GM03348 (cell line): ENCODE measurements around the gene ELMO2.
A peak's percentile ranks its signal among the peaks of the same experiment; 100 is the strongest.

Experiments used
- DNase-seq: peaks from one replicate; pipeline ENCODE4 v3.0.0; 2012; ENCODE audit warnings: low spot score

The ELMO2 gene

DNA sequence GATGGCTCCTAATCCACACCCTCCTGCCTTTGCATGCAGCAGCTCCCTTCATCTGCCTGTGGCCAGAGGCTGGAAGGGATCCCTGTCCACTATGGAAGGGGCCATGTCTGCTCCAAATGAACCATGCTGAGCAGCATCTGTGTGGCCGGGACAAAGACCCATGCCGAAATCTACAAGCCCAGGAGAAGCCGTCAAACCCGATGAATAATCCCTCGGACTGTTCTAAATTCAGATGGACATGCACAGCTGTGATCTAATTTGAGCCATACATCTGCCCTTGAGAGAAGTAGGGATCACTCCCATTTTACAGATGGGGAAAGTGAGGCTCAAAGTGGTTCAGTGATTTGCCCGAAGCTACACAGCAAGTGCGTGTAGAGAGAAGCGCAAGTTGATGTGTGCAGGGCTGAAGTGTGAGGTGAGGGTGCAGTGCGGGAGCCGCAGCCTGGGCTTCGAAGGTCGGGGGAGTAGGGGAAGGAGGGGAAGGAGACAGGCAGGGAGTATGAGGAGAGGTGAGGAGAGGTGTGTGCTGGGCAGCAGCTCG is 75.5 kb downstream of the ELMO2 start:
- DNase-seq, result no peak

DNA sequence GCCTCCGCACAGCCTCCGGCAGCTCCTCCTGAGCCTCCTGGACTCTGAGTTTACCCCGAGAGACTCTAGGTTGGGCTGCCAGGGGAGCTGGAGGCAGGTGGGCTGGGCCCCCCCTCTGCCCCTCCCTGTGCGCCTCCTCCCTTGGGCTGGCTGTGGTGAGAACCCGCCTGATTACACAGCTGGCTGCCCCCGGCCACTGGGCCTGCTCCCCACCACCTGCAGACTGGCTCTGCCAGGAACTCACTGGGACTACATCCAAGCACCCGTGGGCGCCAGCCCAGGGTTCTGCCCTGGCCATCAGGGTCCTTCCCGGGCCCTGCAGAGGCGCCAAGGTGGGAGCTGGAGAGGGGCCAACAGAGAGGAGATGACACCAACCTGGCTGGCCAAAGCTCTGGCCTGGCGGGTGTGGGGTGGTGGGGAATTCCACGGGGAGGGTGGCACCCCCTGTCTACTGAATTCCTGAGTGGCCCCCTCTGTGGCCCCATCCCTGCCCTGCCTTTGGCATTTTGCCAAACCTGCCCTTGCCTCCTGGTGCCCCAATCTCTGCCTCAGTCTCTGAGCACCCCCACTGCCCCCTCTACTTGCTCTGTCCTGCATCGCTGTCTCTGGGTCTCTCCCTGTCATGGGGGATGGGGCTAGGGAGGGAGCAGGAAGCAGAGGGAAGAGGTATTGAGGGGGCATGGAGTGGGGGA is 76.2 kb downstream of the ELMO2 start:
- no peak for DNase-seq

GRCh38 chr20:46328200-46328882 is 78.1 kb downstream of the ELMO2 start:
- DNase-seq, result no peak

GRCh38 chr20:46327557-46327956 is 78.9 kb downstream of the ELMO2 start:
- no peak for DNase-seq

DNA sequence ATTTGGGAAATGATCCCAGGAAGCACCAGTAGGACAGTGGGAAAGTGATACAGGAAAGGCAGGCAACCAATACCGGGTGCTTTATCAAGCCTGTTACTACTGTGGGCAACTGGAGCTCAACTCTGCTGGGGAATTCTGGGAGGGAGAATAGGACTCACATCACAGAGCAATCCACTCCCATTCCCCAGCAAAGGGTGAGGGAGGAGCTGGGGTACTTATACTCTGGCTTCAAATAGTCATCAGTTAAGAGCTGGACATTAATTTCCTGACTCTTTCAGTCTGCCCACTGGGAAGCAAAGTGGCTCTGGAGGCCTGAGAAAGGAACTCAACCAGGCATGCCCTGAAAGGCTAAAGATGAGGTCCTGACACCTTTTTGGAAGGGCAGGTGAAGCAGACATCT is 80.6 kb downstream of the ELMO2 start:
- DNase-seq, result no peak

DNA sequence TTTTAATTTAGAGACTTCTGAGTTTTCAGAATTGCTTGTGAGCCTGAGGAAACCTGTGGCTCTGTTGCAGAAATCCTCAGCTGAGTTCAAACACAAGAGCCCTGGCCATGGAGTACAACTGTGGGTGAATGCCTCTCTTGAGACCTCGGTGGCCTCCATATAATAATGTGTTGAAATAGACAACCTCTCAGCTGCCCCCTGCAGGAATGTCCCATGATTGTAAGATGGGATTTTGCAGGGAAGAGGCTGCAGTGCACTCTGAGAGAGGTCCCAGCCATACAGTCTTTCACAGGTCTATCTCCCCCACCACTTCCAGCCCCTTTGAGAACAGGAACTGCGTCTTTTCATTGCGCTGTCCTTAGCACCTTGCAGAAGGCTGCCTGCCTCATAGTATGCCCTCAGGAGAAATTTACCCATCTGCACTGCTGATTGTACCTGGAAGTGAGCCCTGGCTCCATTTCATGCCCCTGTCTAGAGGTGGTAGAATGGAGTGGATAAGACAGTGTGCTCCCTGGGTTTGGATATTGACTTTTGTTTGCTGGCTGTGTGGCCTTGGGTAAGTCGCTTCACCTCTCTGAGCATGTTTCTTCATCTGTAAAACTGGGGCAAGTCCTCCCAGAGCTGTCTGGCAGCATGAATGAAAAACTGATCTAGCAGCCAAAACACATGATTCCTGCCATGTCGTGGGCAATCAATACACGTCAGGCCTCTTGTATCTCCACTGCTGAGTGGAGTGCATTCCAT is 81.3 kb downstream of the ELMO2 start:
- peak; percentile 54 for DNase-seq

GRCh38 chr20:46324379-46324778 is 82.0 kb downstream of the ELMO2 start:
- DNase-seq, result no peak

DNA sequence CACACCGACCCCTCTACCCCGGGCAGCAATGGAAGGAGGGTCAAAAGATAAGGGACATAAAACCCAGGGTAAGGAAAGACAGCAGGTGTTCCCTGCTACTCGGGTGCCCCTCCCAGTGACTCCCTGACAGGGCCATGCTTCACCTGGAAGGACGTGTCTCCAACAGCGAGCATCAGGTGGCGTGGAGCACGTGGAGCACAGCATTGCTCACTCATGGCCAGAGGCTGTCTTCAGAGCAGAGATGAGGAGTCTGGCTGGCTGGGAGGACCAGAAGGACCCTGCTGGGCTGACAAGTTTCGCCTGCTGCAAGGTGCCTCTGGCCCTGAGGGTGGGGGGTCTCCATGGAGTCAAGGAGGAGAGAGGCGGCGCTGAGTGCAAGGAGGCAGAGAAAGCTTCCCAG is 82.9 kb downstream of the ELMO2 start:
- DNase-seq, result no peak

DNA sequence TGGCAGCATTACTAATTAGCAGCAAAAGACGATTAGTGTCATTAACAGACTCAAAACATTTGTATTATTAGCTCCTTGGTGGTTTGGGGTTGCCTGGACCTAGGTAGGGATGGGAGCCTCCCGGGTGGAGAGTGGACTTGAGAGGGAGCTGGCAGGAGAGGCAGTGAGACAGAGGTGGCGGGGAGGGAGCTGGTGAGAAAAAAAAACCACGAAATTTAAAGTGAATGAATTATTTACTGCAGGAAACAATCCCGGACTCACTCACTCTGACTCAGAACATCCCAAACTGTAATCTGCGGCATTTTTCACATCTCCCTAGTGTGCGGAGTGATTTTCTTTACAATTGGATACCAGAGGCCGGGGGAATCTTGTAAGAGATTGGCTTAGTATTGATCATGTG is 83.8 kb downstream of the ELMO2 start:
- no peak for DNase-seq

GRCh38 chr20:46317685-46318177 is 88.7 kb downstream of the ELMO2 start:
- DNase-seq, result no peak

GRCh38 chr20:46316984-46317684 is 89.3 kb downstream of the ELMO2 start:
- no peak for DNase-seq
